HG03457 (cell line): ENCODE measurements around the gene BABAM2.
"Not testable (repeated sequence)": the region's sequence is repeated elsewhere in the genome, so short reads cannot be mapped to it uniquely, and the experiment has no call there.

Experiments used
- ATAC-seq: cut with Tn5 transposase; IDR thresholded peaks from one replicate; pipeline ENCODE4 v1.9.1; 2021; ENCODE audit warnings: moderate number of reproducible peaks; ENCODE audit not compliant: unreplicated experiment

Gene BABAM2

DNA sequence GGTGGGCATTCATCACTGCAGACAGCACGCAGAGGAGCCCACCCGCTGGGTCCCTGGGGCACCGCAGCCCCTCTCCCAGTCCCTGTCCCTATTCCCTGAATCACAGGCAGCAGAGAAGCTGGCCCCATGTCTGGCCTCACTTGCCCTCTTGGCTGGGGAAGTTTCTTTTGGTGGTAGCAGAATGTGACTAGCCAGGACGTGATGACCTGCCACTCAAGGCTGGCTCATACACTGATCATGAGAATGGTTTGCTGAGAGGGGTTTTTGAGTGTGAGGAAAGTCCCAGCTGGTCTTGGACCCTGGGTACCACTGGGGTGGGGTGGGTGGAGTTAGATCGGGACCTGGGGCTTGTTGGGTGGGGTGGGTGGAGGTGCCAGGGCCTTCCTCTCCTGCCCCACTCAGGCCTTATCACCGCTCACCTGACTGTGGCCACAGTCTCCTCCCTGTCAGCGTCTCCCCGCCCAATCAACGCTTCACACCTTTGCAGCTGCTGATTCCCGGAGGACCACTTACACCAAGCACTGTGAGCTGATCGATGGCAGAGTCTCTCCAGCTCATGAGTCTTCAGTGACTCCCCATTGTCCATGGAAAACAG is 473.3 kb downstream of the BABAM2 start:
- no peak for ATAC-seq

DNA sequence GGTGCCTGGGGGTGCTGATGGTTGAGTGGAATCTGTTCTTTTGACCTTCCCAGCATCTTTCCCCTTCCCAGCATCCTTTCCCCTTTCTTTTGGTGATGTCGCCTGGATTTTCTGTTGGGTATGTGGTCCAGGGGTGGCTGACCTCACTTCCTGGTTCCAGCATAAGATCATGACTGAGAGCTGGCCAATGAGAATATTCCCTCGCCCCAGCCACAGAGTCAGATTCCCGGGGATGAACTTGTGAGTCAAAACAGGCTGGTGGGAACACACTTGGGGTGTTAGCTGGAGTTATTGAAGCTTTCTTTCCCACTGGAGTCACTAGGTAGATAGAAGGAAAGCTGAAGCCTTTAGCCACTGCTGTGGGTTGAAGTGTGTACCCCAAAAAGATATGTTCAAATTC is 474.1 kb downstream of the BABAM2 start:
- ATAC-seq: no peak

DNA sequence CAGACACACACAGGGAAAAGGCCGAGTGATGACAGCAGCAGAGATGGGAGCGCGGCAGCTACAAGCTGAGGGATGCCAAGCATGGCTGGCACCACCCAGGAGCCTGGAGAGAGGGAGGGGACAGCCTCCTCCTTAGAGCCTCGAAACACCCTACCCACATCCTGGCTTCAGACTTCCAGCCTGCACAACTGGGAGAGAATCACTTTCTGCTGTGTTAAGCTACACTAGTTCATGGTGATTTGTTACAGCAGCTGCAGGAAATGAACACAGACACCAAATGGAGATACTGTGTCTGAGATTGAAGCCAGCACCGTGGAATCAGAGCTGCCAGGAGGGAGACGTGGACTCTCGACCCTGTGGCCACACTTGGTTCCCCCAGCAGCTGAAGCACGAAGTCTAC is 474.6 kb downstream of the BABAM2 start:
- ATAC-seq: no peak

DNA sequence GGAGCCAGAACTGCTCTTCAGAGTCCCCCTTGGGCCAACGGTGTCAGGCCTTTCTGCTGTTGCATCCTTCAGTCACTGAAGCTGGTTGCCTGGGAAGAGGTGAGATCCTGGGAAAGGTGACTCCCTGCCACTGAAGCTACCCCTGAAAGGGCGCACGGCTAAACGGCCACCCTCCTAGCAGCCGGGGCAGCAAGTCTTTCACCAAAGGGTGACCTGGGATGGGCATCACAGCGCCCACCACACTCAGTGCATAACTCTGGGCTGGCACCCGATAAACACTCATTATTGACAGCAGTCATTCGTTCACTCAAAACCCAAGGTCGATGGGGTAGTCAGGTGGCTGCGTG is 475.6 kb downstream of the BABAM2 start:
- ATAC-seq: no peak

- no peak for ATAC-seq
These were observed 476.2 kb downstream of the BABAM2 start for GRCh38 chr2:28366496-28367282.

DNA sequence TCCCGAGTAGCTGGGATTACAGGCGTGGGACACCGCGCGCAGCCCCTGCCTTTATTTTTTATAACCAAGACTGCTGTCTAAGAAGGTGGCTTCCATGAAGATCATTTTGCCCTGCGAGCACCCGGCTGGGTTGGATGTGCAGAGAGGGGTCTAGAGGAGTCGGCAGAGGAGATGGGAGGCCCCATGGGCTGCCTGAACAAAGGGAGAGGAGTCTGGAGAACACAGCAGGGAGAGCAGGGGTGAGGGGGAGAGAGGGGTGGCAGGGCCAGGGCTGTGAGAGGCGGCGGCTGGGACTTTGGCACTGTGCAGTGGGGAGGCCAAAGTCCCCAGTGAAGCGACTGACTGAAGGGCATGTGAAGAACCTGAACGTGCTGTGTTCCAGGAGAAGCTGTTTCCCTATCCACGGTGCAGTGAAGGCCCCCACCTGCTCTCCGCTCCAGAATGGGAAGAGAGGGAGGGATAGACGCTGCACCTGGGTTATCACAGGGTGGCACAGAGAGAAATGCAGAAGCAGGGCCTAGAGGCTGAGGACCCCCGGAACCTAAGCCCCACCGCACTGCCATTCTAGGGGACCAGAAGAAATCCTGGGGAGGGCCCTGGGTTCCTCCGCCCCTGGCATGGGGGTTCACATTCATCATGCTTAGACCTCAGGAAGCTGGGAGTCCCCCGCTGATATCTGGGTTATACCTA is 477.3 kb downstream of the BABAM2 start:
- ATAC-seq: no peak

GRCh38 chr2:28368357-28368798 is 477.8 kb downstream of the BABAM2 start:
- no peak for ATAC-seq

DNA sequence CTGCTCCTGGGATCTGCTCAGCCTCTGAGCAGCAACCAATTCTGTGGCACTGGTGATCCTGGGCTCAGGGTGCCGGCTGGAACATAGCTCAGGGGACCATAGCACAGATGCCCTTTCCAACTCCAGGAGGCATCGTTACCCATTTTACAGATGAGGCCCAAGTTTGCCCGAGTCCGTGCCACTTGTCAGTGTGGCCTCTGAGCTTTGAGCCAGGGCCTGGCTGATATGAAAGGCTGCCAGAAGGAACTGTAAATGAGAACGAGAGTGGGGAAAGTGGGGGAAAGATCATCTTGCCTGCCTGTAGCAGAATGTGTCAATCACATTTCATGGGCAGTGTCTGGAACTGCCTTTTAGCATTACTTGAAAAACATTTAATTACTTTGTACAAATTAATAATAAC is 478.8 kb downstream of the BABAM2 start:
- ATAC-seq: no peak

DNA sequence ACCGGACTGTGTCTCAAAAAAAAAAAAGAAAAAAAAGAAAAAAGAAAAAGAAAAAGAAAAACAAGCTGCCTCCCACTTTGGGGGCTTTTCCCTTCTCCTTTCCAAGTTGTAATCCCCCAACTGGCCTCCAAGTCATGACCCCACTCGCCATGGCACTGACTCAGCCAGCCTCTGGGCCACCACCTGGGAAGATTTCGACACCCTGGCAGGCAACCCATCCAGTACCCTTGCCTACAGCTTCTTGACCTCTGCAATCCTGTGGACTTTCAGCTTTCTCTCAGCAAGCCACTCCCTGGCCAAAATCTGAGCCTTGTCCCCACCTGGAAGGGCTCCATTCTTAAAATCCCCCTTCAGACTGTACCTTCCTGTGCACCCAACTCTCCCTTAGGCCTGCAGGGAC is 479.8 kb downstream of the BABAM2 start:
- ATAC-seq: no peak

GRCh38 chr2:28371728-28372127 is 481.2 kb downstream of the BABAM2 start:
- ATAC-seq: not testable (repeated sequence)

DNA sequence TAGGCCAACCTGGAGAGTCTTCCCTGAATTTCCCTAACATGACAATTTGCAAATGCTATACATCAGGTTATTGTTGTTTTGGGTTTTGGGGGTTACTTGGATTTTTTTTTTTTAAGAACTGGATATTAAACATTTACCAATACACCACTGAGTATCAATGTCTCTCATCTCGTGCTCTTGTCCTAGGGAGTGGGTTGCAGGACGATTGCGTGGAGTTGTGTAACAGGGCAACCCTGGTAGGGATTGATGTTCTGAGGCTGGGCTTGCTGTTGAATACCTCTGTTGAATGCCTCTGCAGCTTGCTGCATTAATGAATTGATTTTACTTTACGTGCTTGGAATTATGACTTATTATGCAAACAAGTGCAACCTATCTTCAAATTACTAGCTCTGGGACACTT is 483.3 kb downstream of the BABAM2 start:
- no peak for ATAC-seq

DNA sequence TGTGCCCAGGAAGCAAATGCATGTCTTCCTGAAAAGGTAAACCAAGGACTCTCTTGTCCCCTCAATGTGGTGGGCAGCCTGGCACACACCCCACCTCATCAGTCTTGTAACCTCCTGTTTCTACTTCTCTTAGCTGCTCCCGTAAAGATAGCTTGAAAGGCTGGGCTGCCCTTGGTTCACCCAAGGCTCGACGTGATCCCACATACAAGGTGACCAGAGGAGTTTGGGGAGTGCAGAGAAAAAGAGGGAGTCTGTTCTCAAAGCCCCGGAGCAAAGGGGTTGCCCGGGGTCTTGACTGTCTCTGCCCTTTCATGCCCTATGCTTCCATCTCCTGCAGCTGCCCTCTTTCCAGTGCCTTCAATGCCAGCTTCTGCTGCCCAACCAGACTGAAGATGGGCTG is 483.8 kb downstream of the BABAM2 start:
- no peak for ATAC-seq

GRCh38 chr2:28375236-28375635 is 484.7 kb downstream of the BABAM2 start:
- ATAC-seq: no peak

DNA sequence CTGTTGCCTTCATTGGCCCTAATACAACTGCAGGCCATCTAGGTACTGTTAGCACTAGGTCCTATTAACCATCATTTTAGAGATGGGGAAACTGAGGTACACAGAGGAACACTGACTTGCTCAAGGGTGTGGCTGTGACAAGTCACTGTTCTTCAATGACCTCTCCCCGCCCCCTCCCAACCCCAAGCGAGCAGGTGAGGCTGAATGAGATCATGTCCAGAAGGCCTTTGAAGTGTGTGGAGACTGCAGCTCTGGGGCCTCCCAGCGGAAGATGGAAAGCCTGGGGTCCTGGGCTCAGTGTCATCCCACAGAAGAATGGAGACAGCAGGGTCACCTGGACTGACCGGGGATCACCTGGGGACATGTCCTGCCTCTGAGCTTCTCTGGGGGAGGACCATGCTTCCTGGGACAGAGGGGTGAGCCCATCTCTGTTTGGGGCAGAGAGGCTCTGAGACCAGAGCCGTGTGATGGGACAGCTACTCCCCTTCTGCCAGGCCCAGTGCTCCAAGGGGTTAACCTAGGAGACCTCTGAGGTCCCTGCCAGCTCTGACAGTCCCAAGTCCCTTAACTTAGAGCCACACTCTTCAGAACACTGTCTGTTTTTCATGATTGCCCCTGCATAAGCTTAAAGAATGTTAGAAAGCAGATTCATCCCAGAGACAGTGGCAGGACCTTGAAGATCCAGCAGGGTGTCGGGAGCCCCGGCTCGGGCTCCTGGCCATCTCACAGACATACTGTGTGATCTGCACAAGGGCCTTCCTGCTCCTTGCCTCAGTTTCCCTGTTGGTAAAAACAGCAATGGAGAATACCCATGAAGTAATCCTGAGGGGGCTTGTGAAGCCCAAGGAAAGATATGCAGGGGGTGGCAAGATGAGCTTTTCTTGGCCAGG is 485.5 kb downstream of the BABAM2 start:
- ATAC-seq: no peak

DNA sequence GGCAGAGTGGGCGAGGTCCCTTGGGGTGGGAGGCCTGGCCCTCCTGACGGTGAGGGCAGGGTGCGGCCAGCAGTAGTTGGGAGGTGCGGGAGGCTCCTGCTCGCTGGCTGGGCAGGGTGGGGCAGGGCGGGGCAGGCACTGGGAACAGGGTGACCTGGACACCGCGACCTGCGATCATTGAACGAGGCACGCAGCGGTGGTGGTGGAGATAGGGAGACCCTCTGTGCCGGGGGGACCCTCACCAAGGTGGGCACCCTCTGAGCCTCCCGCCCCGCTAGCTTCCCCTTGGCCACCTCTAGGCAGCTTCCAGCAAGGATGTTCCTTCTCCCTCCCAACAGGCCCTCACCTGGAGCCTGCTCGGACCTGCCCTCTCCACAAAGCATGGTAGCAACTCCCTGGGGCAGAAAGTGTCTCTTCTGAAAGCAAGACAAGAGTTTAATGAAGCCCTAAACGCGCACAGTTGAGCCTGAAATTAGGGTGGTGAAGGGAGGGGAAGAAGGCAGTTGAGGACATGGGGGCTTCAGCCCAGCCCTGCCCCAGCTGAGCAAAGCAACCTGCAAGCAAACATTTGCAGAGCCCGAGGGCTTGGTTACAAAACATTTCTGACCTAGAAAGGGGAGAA is 486.8 kb downstream of the BABAM2 start:
- no peak for ATAC-seq

DNA sequence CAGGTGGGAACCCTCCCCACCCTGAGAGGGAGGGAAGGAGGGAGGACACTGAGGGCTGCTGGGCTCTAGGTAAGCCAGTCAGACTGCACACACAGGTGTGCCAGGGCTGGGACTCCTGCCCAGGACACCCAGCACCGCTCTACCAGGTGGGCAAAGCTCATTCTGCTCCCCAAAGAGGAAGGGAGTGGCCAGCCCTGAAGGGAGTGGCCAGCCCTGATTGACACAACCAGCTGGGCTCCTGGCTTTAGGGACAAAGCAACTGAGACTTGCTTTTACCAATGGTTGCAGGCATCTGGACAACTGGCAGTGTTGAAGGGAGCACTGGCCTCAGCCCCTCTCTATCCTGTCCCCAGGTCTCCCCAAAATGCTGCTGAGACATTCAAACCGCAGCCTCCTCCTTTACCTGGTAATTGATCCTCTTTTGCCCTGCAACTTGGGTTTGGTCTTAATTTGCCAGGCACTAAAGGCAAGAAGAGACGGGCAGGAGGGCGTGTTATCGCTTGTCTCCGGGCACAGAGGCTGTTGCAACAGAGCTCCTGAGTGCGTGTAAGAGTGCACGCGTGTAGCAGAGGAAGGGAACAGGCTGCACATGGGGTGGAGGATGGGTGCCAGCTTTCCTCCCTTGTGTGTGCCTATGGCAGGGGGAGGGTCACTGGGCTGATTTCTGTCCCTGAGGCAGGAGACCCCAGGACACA is 487.6 kb downstream of the BABAM2 start:
- no peak for ATAC-seq

GRCh38 chr2:28378679-28379584 is 488.4 kb downstream of the BABAM2 start:
- no peak for ATAC-seq

DNA sequence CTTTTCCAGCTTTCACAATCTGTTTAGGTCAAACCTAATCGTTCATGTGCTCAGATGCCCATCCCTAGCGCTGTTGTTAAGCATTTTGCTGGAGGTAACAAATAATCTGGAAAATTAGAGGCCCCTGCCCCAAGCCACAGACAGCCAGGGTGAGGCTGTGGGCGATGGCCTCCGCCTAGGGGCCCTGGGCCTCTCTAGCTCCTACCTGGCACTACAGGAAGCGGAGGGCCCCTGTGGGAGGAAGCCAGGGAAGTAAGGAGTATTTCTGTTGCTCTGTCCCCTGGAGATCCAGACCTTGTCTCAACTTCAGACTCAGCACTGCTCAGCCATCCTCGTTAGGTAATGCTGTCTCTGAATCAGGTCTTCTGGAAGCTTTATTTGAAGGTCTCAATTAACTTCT is 489.7 kb downstream of the BABAM2 start:
- ATAC-seq: no peak
